HG03097 (cell line): Measurements from ENCODE around the gene AOC3.

Source experiments
- ATAC-seq: cut with Tn5 transposase; IDR thresholded peaks from one replicate; pipeline ENCODE4 v1.9.1; 2021; ENCODE audit not compliant: unreplicated experiment, low FRiP score

AOC3 gene

GRCh38 chr17:42850954-42851353 is at the start of gene AOC3:
TSS of gene AOC3 (plus strand) at chr17:42851199. CDS start at chr17:42851344, 145 bp downstream.
- no peak for ATAC-seq

- ATAC-seq, result no peak
Observed at GRCh38 chr17:42803074-42803883, 47.7 kb upstream of the AOC3 start.

- no peak for ATAC-seq
Observed at GRCh38 chr17:42804918-42805367, 46.1 kb upstream of the AOC3 start.

- ATAC-seq, result no peak
Observed at GRCh38 chr17:42806249-42806648, 44.8 kb upstream of the AOC3 start.

GRCh38 chr17:42809250-42809649 is 41.7 kb upstream of the AOC3 start:
- ATAC-seq, result no peak

GRCh38 chr17:42814633-42815399 is 36.2 kb upstream of the AOC3 start:
- no peak for ATAC-seq

- no peak for ATAC-seq
Observed at GRCh38 chr17:42817866-42818265, 33.1 kb upstream of the AOC3 start.

- ATAC-seq, result no peak
Observed at GRCh38 chr17:42818379-42818778, 32.6 kb upstream of the AOC3 start.

GRCh38 chr17:42819939-42820535 is 31.0 kb upstream of the AOC3 start:
- ATAC-seq, result no peak

- no peak for ATAC-seq
Observed at GRCh38 chr17:42821176-42821575, 29.8 kb upstream of the AOC3 start.

GRCh38 chr17:42827472-42827871 is 23.5 kb upstream of the AOC3 start:
- ATAC-seq, result no peak

GRCh38 chr17:42830971-42831370 is 20.0 kb upstream of the AOC3 start:
- ATAC-seq, result no peak

- ATAC-seq, result no peak
Observed at GRCh38 chr17:42832213-42832933, 18.6 kb upstream of the AOC3 start.

- ATAC-seq, result peak; percentile 80
Observed at GRCh38 chr17:42832934-42833766, 17.8 kb upstream of the AOC3 start, which contains the start of gene PSME3. TSS of gene PSME3 (plus strand) at chr17:42833397. CDS start at chr17:42833632, 235 bp downstream.

- ATAC-seq, result no peak
Observed at GRCh38 chr17:42833767-42834422, 17.1 kb upstream of the AOC3 start.

GRCh38 chr17:42835732-42836131 is 15.3 kb upstream of the AOC3 start:
- no peak for ATAC-seq

- ATAC-seq, result no peak
Observed at GRCh38 chr17:42841975-42842685, 8.9 kb upstream of the AOC3 start.

- ATAC-seq, result no peak
Observed at GRCh38 chr17:42843358-42843934, 7.6 kb upstream of the AOC3 start.
